Activated CD4-positive, alpha-beta T cell treated with anti-CD3 and anti-CD28 coated beads, Interleukin-2, amount 50 U/mL, for 1 hour (primary cell): ENCODE data around the gene STARD3NL.
A peak's percentile ranks its signal among the peaks of the same experiment; 100 is the strongest.

ENCODE experiments used
- DNase-seq: peaks from one replicate; pipeline ENCODE4 v3.0.0-alpha.2; 2020

The STARD3NL gene

GRCh38 chr7:38185395-38186307 lies 7.6 kb downstream of the STARD3NL start:
- no peak for DNase-seq

GRCh38 chr7:38186593-38187314 lies 8.7 kb downstream of the STARD3NL start:
- no peak for DNase-seq

GRCh38 chr7:38187794-38188440 lies 9.9 kb downstream of the STARD3NL start:
- DNase-seq: no peak

- DNase-seq: no peak
Measured at GRCh38 chr7:38189231-38189938, 11.3 kb downstream of the STARD3NL start.

GRCh38 chr7:38190011-38190410 lies 12.0 kb downstream of the STARD3NL start:
- DNase-seq: no peak

- DNase-seq: no peak
Measured at GRCh38 chr7:38191791-38192190, 13.7 kb downstream of the STARD3NL start.

- no peak for DNase-seq
Measured at GRCh38 chr7:38192327-38192726, 14.3 kb downstream of the STARD3NL start.

- no peak for DNase-seq
Measured at GRCh38 chr7:38195804-38196595, 18.0 kb downstream of the STARD3NL start.

GRCh38 chr7:38198366-38198765 lies 20.3 kb downstream of the STARD3NL start:
- DNase-seq: no peak

GRCh38 chr7:38199154-38199553 lies 21.1 kb downstream of the STARD3NL start:
- DNase-seq: no peak

GRCh38 chr7:38199782-38200181 lies 21.7 kb downstream of the STARD3NL start:
- DNase-seq: no peak

- no peak for DNase-seq
Measured at GRCh38 chr7:38206071-38206470, 28.0 kb downstream of the STARD3NL start.

- DNase-seq: no peak
Measured at GRCh38 chr7:38207843-38208242, 29.8 kb downstream of the STARD3NL start.

- no peak for DNase-seq
Measured at GRCh38 chr7:38211486-38211885, 33.4 kb downstream of the STARD3NL start.

- no peak for DNase-seq
Measured at GRCh38 chr7:38211940-38212339, 33.9 kb downstream of the STARD3NL start.

GRCh38 chr7:38215115-38215514 lies 37.1 kb downstream of the STARD3NL start:
- DNase-seq: no peak

GRCh38 chr7:38215735-38216670 lies 38.0 kb downstream of the STARD3NL start:
- DNase-seq: peak; percentile 69

GRCh38 chr7:38217672-38218071 lies 39.6 kb downstream of the STARD3NL start:
- DNase-seq: no peak

GRCh38 chr7:38220452-38220851 lies 42.4 kb downstream of the STARD3NL start:
- DNase-seq: no peak

GRCh38 chr7:38222481-38223096 lies 44.5 kb downstream of the STARD3NL start:
- DNase-seq: no peak
